ENCODE data around the gene KYNU.

- TF ChIP-seq POLR2A (IDR thresholded peaks at IDR 0.05; ENCODE audit: low read length): no peak
- TF ChIP-seq GATA1 (IDR thresholded peaks at IDR 0.05; ENCODE audit: low read depth, low read length): no peak
These were observed 138.2 kb downstream of the KYNU start for GRCh38 chr2:143015656-143016055.
